Raji (cell line): ENCODE measurements around the gene MEIKIN.
A peak's percentile ranks its signal among the peaks of the same experiment; 100 is the strongest.

ENCODE experiments used
- POLR2A ChIP-seq: IDR thresholded peaks from 2 replicates; pipeline ENCODE4 v1.6.1; 2011; ENCODE audit warnings: low read depth, low read length, control low read depth; ENCODE audit not compliant: insufficient read depth

Gene MEIKIN

GRCh38 chr5:131854134-131854533, 91.3 kb downstream of the MEIKIN start:
- TF ChIP-seq POLR2A = no peak

- no peak for TF ChIP-seq POLR2A
Observed at GRCh38 chr5:131848662-131849061, 96.8 kb downstream of the MEIKIN start.

GRCh38 chr5:131846536-131846935, 98.9 kb downstream of the MEIKIN start:
- no peak for TF ChIP-seq POLR2A

- TF ChIP-seq POLR2A = no peak
Observed at GRCh38 chr5:131845828-131846227, 99.6 kb downstream of the MEIKIN start.

GRCh38 chr5:131825404-131826013, 120.0 kb downstream of the MEIKIN start:
- no peak for TF ChIP-seq POLR2A

GRCh38 chr5:131824631-131825030, 120.8 kb downstream of the MEIKIN start:
- no peak for TF ChIP-seq POLR2A

GRCh38 chr5:131821221-131821620, 124.2 kb downstream of the MEIKIN start:
- no peak for TF ChIP-seq POLR2A

GRCh38 chr5:131818001-131818724, 127.3 kb downstream of the MEIKIN start:
- no peak for TF ChIP-seq POLR2A

GRCh38 chr5:131814990-131815389, 130.5 kb downstream of the MEIKIN start:
- TF ChIP-seq POLR2A = no peak

- TF ChIP-seq POLR2A = no peak
Observed at GRCh38 chr5:131812371-131813160, 132.9 kb downstream of the MEIKIN start.

GRCh38 chr5:131810510-131811249, 134.8 kb downstream of the MEIKIN start:
- TF ChIP-seq POLR2A = no peak

GRCh38 chr5:131796793-131797693, 148.4 kb downstream of the MEIKIN start, which contains the start of gene FNIP1:
Gene FNIP1, minus strand, starts transcription at chr5:131797017. Its CDS starts 96 bp downstream, at chr5:131796921.
- peak; percentile 82 for TF ChIP-seq POLR2A

GRCh38 chr5:131795879-131796792, 149.3 kb downstream of the MEIKIN start:
- TF ChIP-seq POLR2A = no peak
